NCI-H1436 treated with DMSO at 0.1 percent for 48 hours (cell line): ENCODE measurements around the gene LPAR3.

Experiments
- DNase-seq: peaks from one replicate; lab custom pipeline; 2025; lab: John Stamatoyannopoulos, UW

The LPAR3 gene

GRCh38 chr1:84827976-84828375, 65.0 kb downstream of the LPAR3 start:
- DNase-seq: no peak

- DNase-seq: no peak
These were observed 65.5 kb downstream of the LPAR3 start for GRCh38 chr1:84827555-84827954.

- no peak for DNase-seq
These were observed 67.8 kb downstream of the LPAR3 start for GRCh38 chr1:84825161-84825560.

GRCh38 chr1:84823991-84824390, 69.0 kb downstream of the LPAR3 start:
- no peak for DNase-seq

GRCh38 chr1:84823511-84823910, 69.5 kb downstream of the LPAR3 start:
- no peak for DNase-seq

GRCh38 chr1:84810343-84810742, 82.7 kb downstream of the LPAR3 start:
- DNase-seq: no peak

- no peak for DNase-seq
These were observed 84.0 kb downstream of the LPAR3 start for GRCh38 chr1:84809023-84809422.

GRCh38 chr1:84803604-84804003, 89.4 kb downstream of the LPAR3 start:
- DNase-seq: no peak

- DNase-seq: no peak
These were observed 90.3 kb downstream of the LPAR3 start for GRCh38 chr1:84802567-84803232.

GRCh38 chr1:84800090-84801073, 92.6 kb downstream of the LPAR3 start:
- DNase-seq: no peak

- no peak for DNase-seq
These were observed 95.4 kb downstream of the LPAR3 start for GRCh38 chr1:84797603-84798002.

- DNase-seq: no peak
These were observed 96.9 kb downstream of the LPAR3 start for GRCh38 chr1:84795966-84796600.

- DNase-seq: no peak
These were observed 97.8 kb downstream of the LPAR3 start for GRCh38 chr1:84795213-84795612.

GRCh38 chr1:84792421-84792820, 100.6 kb downstream of the LPAR3 start:
- DNase-seq: no peak

- no peak for DNase-seq
These were observed 104.0 kb downstream of the LPAR3 start for GRCh38 chr1:84789014-84789413.

GRCh38 chr1:84785271-84786036, 107.6 kb downstream of the LPAR3 start:
- no peak for DNase-seq

GRCh38 chr1:84782881-84783280, 110.1 kb downstream of the LPAR3 start:
- no peak for DNase-seq

- no peak for DNase-seq
These were observed 110.8 kb downstream of the LPAR3 start for GRCh38 chr1:84781946-84782771.

- DNase-seq: no peak
These were observed 112.8 kb downstream of the LPAR3 start for GRCh38 chr1:84780000-84780716.

- DNase-seq: no peak
These were observed 116.4 kb downstream of the LPAR3 start for GRCh38 chr1:84776639-84777038.
